Aorta (tissue), 5 donors: ENCODE results near the gene AUTS2. TPM values are rescaled to one million over a fixed set of nuclear protein-coding genes. Genes with fewer than 3 reads are reported as not detected.
"Not testable (repeated sequence)": the region's sequence is repeated elsewhere in the genome, so short reads cannot be mapped to it uniquely, and the experiment has no call there.

ENCODE experiments used
- ATAC-seq: fragments of 200-7000 bp; cut with Tn5 transposase; one replicate; pipeline ENCODE4 v1.9.1; 2022; ENCODE audit warnings: moderate library complexity; ENCODE audit not compliant: low FRiP score
- DNase-seq, 2 donors: peaks; one replicate each; pipeline ENCODE4 v3.0.0-alpha.2; 2020
- H3K27ac ChIP-seq, 2 donors: one replicate each; pipeline ENCODE4 v1.5.1; 2013; ENCODE audit warnings: low read length in 2 of 2, mild to moderate bottlenecking in 2 of 2, moderate library complexity in 2 of 2, control low read depth in 1 of 2, inconsistent platforms in 1 of 2, low read depth in 1 of 2
- H3K27me3 ChIP-seq, 2 donors: one replicate each; pipeline ENCODE4 v1.6.1; 2013; ENCODE audit warnings: control low read depth in 1 of 2, low read length in 1 of 2, mild to moderate bottlenecking in 1 of 2, moderate library complexity in 1 of 2; ENCODE audit not compliant: insufficient read depth in 2 of 2, control insufficient read depth in 1 of 2
- H3K36me3 ChIP-seq, 2 donors: one replicate each; pipeline ENCODE4 v1.6.1; 2013; ENCODE audit warnings: control low read depth in 1 of 2, low read length in 1 of 2, mild to moderate bottlenecking in 1 of 2; ENCODE audit not compliant: insufficient read depth in 2 of 2, control insufficient read depth in 1 of 2
- H3K4me1 ChIP-seq, 2 donors: one replicate each; pipeline ENCODE4 v1.6.1; 2013; ENCODE audit warnings: low read length in 2 of 2, control low read depth in 1 of 2, mild to moderate bottlenecking in 1 of 2, moderate library complexity in 1 of 2; ENCODE audit not compliant: insufficient read depth in 2 of 2, control insufficient read depth in 1 of 2
- H3K4me3 ChIP-seq, 2 donors: one replicate each; pipeline ENCODE4 v1.5.1; 2013; ENCODE audit warnings: low read length in 2 of 2, control low read depth in 1 of 2, mild to moderate bottlenecking in 1 of 2
- H3K9me3 ChIP-seq: one replicate; pipeline ENCODE4 v1.6.1; 2013; ENCODE audit warnings: mild to moderate bottlenecking, low read length; ENCODE audit not compliant: control insufficient read depth
- WGBS, 2 donors: extraction: QIAGEN DNeasy Blood & Tissue Kit; methylation state at CpG; one replicate each; pipeline ENCODE4 v1.1.7; 2013; 5-methylcytosine and 5-hydroxymethylcytosine counted together
- intact Hi-C, 2 donors: fragments of 100-400 bp; cut with DNase I; formaldehyde crosslinking; loops; one replicate each; pipeline versions ENCODE4 v1.14.2 to v1.15.0; 2022
- polyA plus RNA-seq, 2 donors: library from polyadenylated mRNA; stranded (reverse); fragments of 200-250 nt; gene quantifications; one replicate each; pipeline ENCODE4 v1.2.3, GENCODE V29; 2013
- total RNA-seq, 2 donors: library from RNA; stranded (reverse); fragmentation: NEBNext Ultra II Directional; extraction: Animal tissue kit (Norgen Biotek cat#: 25700); gene quantifications; one replicate each; pipeline ENCODE4 v1.2.1, GENCODE V29; 2021
- donor health status: healthy with polysubstance abuse.
- donor health status: Bipolar disorder and iron deficiency.
- donor health status: DM: no; HTN: no; CAD: no.
- donor health status: DM: no; HTN: no; CAD: no.
- donor health status: DM: yes; HTN: yes; CAD: no.

AUTS2 gene
- total and polyA plus RNA-seq, 4 donors: 3.9 to 102 (median 57.0) TPM

- no peak overlapping the region for H3K4me3 ChIP-seq
- intact Hi-C loops: no loop called here
- no peaks in the 10 kb centered on the region for H3K36me3 ChIP-seq
- H3K27me3 ChIP-seq: no peaks in the 10 kb centered on the region
- DNase-seq (no peak), ATAC-seq (no peak)
- no peak overlapping the region for H3K27ac ChIP-seq
- H3K9me3 ChIP-seq: no peaks in the 10 kb centered on the region
- 85 to 91% methylated on average over 9 of the region's 9 CpGs for WGBS, 2 donors
- H3K4me1 ChIP-seq: no peaks in the 10 kb centered on the region
Measured at GRCh38 chr7:69773535-69774225, 175.4 kb downstream of the AUTS2 start.

DNA sequence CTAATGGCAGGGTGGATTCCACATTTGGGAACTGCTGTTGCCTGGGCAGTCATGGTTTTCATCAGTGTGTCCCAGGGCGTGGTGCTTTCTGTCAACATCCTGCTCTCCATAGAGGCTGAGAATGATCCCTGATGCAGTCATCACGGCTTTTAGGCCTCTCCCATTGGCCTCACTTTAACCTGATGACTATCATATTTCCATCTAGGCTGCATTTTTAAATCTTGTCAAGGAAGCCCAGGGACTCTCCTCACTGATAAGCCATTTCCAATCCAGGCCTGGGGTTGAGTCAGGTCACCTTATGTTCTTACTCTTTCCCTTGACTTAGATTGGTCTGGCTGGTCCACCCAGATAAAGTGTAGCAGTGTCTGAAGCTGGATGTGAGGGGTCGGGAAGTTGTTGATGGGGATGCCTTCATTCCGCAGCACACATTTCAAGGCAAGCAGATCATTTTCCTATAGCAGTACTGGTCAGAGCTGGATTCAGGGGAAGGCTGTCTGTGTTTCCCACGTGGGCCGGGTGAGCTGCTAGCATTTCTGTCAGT is 177.0 kb downstream of the AUTS2 start:
- no peaks in the 10 kb centered on the region for H3K27me3 ChIP-seq
- H3K9me3 ChIP-seq: no peaks in the 10 kb centered on the region
- peak; percentile 49 for ATAC-seq
- H3K27ac ChIP-seq: no peak overlapping the region
- intact Hi-C loops: no loop called here
- no peaks in the 10 kb centered on the region for H3K4me1 ChIP-seq
- no peaks in the 10 kb centered on the region for H3K36me3 ChIP-seq
- peak in 1 of 2 donors; percentile 48 for DNase-seq
- H3K4me3 ChIP-seq: no peak overlapping the region
- WGBS, 2 donors: 91 to 93% methylated on average over 6 of the region's 6 CpGs

- 52 to 64% methylated on average over 1 of the region's 1 CpG for WGBS, 2 donors
- no peak overlapping the region for H3K27ac ChIP-seq
- H3K9me3 ChIP-seq: no peaks in the 10 kb centered on the region
- no peak for DNase-seq
- no peaks in the 10 kb centered on the region for H3K27me3 ChIP-seq
- no peak for ATAC-seq
- no peak overlapping the region for H3K4me3 ChIP-seq
- intact Hi-C loops: no loop called here
- no peaks in the 10 kb centered on the region for H3K4me1 ChIP-seq
- H3K36me3 ChIP-seq: no peaks in the 10 kb centered on the region
Measured at GRCh38 chr7:69776611-69777010, 178.3 kb downstream of the AUTS2 start.

DNA sequence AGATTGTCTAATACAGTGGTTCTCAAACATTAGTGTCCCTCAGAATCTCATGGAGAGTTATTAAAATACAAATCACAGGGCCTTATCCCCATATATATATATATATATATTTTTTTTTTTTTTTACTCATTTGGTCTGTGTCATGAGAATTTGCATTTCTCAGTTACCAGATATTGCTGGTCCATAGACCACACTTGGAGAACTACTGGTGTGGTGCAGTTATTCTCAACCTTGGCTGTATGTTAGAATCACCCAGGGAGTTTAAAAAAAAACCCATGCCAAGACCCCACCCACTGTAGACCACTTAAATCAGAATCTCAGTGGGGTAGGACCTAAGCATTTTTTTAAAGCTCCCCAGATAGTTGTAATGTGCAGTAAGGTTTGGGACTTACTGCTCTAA is 179.9 kb downstream of the AUTS2 start:
- Histone ChIP-seq H3K4me3 (no peak overlapping the region), H3K4me1 (peaks cover 0 to under 1% of the 10 kb centered on the region in 2 donors), H3K27me3 (no peaks in the 10 kb centered on the region), H3K27ac (no peak overlapping the region), H3K36me3 (no peaks in the 10 kb centered on the region), H3K9me3 (no peaks in the 10 kb centered on the region)
- ATAC-seq: no peak
- DNase-seq: no peak
- intact Hi-C loops: no loop called here

DNA sequence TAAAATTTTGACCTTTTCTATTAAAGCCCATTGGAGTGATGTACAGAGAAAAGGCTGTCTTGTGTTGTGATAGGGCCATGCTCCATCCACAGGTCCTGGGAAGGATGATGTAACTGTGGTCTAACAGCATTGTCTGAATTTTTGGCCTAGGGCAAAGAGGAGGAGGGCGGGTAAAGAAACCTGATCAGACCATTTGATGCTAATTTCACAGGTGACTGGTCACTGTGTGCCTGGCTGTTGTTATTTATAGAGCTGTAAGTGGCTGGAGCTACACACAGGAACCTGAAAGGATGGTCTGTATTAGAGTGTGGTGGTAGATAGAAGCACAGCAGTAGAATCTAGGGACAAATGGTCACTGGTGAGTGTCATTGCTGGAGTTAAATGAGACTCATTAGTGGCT is 182.1 kb downstream of the AUTS2 start:
- ATAC-seq (no peak), DNase-seq (no peak)
- no peak overlapping the region for H3K4me3 ChIP-seq
- no peaks in the 10 kb centered on the region for H3K36me3 ChIP-seq
- peaks cover 2 to 5% of the 10 kb centered on the region in 2 donors for H3K4me1 ChIP-seq
- H3K27ac ChIP-seq: no peak overlapping the region
- WGBS, 2 donors: 97% methylated on average over 1 of the region's 1 CpG
- H3K9me3 ChIP-seq: no peaks in the 10 kb centered on the region
- H3K27me3 ChIP-seq: no peaks in the 10 kb centered on the region
- intact Hi-C loops: no loop called here

DNA sequence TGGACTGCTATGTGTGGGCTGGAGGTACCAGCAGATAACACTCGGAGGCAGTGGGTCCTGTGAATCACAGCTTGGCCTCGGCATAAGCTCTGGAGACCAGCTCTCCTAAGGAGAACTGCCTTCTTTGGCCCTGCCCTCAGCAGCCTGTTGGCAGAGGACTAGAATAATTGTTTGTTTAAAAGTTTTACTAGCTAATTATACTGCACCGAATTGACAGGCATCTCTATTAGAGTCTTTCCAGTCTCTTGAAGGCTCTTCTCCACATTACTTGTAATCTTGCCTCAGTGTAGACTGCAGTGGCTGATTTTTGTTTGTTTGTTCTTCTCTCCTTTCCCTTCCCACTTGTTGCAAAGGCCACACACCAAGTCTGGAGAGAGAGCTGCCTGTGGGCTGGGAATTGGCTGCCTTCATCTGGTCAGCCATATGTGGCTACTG is 183.2 kb downstream of the AUTS2 start:
- H3K4me3 ChIP-seq: no peak overlapping the region
- no peak overlapping the region for H3K27ac ChIP-seq
- H3K27me3 ChIP-seq: no peaks in the 10 kb centered on the region
- peaks cover 2 to 5% of the 10 kb centered on the region in 2 donors for H3K4me1 ChIP-seq
- DNase-seq: peak in 1 of 2 donors; percentile 47
- 0 to 4% methylated on average over 3 of the region's 3 CpGs for WGBS, 2 donors
- no peaks in the 10 kb centered on the region for H3K36me3 ChIP-seq
- no peaks in the 10 kb centered on the region for H3K9me3 ChIP-seq
- intact Hi-C loops: no loop called here
- peak; percentile 80 for ATAC-seq

- Histone ChIP-seq H3K4me1 (peaks cover 2 to 5% of the 10 kb centered on the region in 2 donors), H3K9me3 (no peaks in the 10 kb centered on the region), H3K4me3 (no peak overlapping the region), H3K27me3 (no peaks in the 10 kb centered on the region), H3K27ac (no peak overlapping the region), H3K36me3 (no peaks in the 10 kb centered on the region)
- ATAC-seq (peak; percentile 37), DNase-seq (peak in 1 of 2 donors; percentile 57)
- 44 to 50% methylated on average over 7 of the region's 7 CpGs for WGBS, 2 donors
- intact Hi-C loops: no loop called here
Measured at GRCh38 chr7:69782917-69783684, 184.8 kb downstream of the AUTS2 start.

GRCh38 chr7:69786130-69786529 is 187.9 kb downstream of the AUTS2 start:
- H3K4me1 ChIP-seq, H3K27ac ChIP-seq, H3K9me3 ChIP-seq, ATAC-seq, H3K27me3 ChIP-seq, DNase-seq, H3K36me3 ChIP-seq, H3K4me3 ChIP-seq, intact Hi-C loops: not testable (repeated sequence)
- WGBS, 2 donors: 97 to 98% methylated on average over 6 of the region's 6 CpGs
